ENCODE results near the gene LPAR2.

Gene LPAR2

GRCh38 chr19:19602136-19602712 is 25.8 kb downstream of the LPAR2 start:
- no peak for DNase-seq (ENCODE audit: extremely low read depth in 1 of 2, low read depth in 1 of 2)

DNA sequence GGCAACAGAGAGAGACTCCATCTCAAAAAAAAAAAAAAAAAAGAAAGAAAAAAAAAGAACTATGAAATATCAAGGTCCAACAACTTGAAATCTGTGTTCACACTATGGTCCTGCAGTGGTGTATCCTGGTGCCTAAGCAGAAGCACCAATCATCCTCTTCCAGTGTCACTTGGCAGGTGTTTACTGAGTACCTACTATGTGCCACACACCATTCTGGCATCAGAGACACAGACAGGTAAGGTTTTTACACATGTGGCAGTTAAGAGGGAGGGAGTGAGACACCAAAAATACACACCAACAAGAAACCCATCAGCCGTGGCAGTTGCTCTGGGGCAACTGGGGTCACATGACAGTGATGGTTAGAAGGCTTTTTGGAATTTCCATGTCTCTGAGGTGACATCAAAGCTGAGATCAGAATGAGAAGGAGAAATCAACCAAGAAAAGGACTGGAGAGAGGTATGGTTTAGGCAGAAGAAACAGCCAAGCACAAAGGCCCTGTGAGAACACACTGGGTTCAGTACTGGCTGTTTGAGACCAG is 27.2 kb downstream of the LPAR2 start:
- no peak for DNase-seq (ENCODE audit: extremely low read depth in 1 of 2, low read depth in 1 of 2)

DNA sequence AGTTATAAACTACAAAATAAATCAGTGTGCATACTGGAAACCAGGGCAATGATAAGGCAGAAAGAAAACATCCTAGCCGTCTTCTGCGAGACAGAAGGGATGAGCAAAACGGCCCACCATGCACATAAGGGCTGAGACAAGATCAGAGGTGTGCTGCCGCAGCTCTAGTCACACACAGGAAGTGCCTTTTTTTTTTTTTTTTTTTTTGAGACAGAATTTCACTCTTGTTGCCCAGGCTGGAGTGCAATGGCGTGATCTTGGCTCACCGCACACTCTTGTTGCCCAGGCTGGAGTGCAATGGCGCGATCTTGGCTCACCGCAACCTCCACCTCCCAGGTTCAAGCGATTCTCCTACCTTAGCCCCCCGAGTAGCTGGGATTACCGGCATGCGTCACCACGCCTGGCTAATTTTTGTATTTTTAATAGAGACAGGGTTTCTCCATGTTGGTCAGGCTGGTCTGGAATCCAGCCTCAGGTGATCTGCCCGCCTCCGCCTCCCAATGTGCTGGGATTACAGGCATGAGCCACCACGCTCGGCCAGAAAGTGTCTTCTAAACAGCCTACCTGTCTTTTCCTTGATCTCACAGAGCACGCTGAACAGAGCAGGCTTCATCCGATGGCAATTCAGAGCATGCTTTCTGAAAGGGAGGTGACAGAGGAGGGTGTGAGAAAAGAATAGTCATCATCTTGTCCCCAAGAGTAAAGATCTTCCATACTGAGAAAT is 29.1 kb downstream of the LPAR2 start:
- peak in 1 of 2 donors; percentile 53 for DNase-seq (ENCODE audit: extremely low read depth in 1 of 2, low read depth in 1 of 2)

GRCh38 chr19:19597809-19598306 is 30.2 kb downstream of the LPAR2 start:
- DNase-seq (ENCODE audit: extremely low read depth in 1 of 2, low read depth in 1 of 2), result peak in 1 of 2 donors; percentile 52

GRCh38 chr19:19595171-19595701 is 32.8 kb downstream of the LPAR2 start:
- DNase-seq (ENCODE audit: extremely low read depth in 1 of 2, low read depth in 1 of 2), result no peak

DNA sequence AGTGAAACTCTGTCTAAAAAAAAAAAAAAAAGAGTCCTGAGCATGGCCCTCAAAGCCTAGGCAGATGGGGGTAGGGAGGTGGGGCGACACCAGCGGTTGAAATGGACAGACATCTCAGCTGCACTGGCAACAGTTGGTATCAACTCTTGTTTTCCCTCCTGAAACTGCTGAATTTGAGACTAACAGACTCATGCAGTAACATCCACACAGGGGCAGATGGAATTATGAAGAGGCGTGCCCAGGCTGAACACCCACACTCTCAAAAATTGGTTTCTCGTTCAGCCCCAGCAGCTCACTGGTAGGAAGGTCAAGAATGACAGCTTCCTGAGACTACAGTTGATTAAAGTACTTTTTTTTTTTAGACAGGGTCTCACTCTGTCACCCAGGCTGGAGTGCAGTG is 33.6 kb downstream of the LPAR2 start:
- no peak for DNase-seq (ENCODE audit: extremely low read depth in 1 of 2, low read depth in 1 of 2)

DNA sequence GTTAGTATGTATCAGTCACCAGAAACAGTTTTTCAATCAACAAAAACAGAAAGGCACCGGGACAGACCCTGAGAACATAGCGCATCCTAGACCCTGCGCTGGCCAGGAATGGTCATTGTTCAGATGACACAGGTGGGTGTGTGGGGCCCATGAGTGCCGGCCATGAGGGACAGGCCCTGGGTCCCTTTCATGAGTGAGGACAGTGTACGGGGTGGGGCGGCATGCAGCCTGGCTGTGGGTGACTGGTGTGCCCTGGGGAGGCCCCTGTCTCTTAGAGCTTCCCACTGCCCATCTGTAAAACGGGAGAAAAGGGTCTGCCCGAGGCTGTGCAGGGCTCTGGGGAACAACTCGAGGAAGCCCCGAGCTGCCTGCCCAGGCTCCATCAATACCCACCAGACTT is 35.3 kb downstream of the LPAR2 start:
- DNase-seq (ENCODE audit: extremely low read depth in 1 of 2, low read depth in 1 of 2), result no peak

DNA sequence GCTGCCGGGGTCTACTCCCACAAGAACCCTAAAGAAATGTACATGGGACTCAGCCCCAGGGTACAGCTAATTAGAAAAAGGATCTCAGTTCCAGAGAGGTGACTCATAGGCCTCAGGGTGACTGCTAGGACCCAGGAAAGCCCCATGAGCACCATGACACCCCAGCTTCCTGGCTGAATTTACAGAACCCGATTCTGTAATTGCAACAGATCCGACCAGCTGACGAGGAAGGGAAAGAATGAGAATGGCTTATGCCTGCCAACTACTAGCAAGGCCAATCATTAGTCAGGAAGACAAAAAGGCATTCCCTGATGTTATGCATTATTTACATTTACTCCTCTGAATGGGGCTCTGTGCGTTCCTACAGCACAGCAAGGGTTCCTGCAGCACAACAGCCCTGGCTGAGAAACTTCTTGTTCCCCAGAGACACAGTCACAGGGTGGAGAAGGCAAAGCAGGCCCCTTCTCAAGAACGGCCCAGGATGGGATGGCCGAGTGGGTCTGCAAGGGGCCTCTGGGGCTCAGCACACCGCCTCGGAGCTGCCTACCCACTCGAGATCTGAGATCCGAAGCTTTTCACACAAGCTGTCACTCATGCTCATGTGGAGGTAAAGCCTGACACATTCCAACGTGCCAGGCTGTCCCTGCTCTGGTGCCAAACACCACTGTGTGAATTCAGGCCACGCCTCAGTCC is 36.7 kb downstream of the LPAR2 start:
- DNase-seq (ENCODE audit: extremely low read depth in 1 of 2, low read depth in 1 of 2), result peak in 1 of 2 donors; percentile 80

DNA sequence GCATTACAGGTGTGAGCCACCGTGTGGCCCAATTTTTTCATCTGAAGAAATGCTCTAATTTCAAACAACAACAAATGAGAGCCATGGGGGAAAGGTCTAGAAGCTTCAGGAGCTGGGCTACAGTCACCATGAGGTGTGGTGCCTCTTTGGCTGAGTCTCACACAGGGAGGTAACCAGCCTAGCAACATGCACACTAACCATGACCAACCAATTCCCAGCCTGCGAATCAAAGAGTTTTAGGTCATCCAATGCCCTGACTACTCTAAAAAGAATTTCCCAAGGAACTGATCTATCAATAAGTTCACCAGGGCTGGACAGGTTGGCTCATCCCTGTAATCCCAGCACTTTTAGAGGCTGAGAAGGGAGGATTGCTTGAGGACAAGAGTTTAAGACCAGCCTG is 39.5 kb downstream of the LPAR2 start:
- no peak for DNase-seq (ENCODE audit: extremely low read depth in 1 of 2, low read depth in 1 of 2)

- no peak for DNase-seq (ENCODE audit: extremely low read depth in 1 of 2, low read depth in 1 of 2)
These were observed 40.2 kb downstream of the LPAR2 start for GRCh38 chr19:19587771-19588170.

DNA sequence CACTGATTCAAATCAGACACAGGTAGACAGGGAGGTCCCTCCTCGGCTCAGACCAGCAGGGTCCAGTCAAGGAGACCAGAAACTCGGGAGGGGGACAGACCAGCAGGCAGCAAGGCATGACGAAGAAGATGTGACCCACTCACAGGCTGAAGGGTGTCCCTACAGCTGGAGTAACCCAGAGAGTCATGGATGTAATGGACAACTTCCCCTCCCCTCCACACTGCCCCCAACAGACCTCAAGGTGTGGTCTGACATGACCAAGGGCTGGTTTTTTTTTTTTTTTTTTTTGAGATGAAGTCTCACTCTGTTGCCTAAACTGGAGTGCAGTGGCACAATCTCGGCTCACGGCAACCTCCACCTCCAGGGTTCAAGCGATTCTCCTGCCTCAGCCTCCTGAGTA is 43.7 kb downstream of the LPAR2 start:
- no peak for DNase-seq (ENCODE audit: extremely low read depth in 1 of 2, low read depth in 1 of 2)

DNA sequence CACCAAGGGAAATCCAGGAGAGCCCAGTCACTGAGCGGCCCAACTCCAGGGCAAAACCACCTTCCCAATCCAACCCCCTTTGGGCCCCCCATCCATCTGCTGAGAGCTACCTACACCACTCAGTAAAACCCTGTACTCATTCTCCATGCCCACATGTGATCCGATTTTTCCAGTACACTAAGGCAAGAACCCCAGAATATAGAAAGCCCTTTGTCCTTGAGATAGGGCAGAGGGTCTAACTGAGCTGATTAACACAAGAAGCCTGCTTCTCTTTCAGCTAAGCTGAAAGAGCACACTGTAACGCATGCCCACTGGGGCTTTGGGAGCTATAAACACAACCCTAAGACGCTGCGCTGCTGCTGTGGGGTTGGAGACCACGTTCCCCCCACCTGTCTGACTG is 45.5 kb downstream of the LPAR2 start:
- DNase-seq (ENCODE audit: extremely low read depth in 1 of 2, low read depth in 1 of 2), result no peak

- no peak for DNase-seq (ENCODE audit: extremely low read depth in 1 of 2, low read depth in 1 of 2)
These were observed 46.6 kb downstream of the LPAR2 start for GRCh38 chr19:19581391-19581790.

DNA sequence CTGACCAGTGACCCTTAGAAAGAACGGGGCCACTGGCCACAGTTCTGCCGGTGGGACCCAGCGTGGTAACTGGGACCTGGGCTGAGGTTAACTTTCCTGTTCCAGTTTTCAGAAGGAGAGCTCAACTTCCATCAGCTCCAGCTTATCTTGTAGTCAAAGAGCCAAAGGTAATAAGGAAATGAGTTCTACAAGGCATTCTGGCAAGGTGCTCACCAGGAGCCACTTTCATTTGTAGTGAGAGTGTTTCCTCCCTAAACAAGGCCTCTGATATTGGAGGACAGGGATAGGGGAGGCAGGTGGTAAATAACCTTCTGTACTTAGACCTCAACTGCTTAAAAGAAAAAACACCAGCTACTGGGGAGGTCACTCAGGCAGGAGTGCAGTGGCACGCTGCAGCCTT is 47.6 kb downstream of the LPAR2 start:
- DNase-seq (ENCODE audit: extremely low read depth in 1 of 2, low read depth in 1 of 2), result no peak

GRCh38 chr19:19579533-19580361 is 48.3 kb downstream of the LPAR2 start:
- DNase-seq (ENCODE audit: extremely low read depth in 1 of 2, low read depth in 1 of 2), result no peak

DNA sequence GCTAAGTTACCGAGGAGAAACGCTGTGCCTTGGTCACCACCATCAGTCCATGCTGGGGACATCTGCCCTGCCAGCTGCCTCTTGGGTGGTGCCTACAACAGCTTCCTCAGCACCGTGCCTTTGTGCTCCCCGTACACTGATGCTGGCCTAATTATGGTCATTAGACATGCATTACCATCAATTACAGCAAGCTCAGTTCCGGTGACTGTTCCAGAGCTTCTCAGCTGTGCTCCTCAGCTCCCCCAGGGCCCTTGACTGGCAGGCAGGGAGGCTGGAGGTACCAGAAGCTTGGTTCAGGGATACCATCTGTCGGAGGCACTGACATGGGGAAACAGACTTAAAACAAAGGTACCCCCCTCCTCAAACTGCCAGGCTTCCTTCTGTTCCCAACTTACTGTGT is 49.8 kb downstream of the LPAR2 start:
- no peak for DNase-seq (ENCODE audit: extremely low read depth in 1 of 2, low read depth in 1 of 2)

DNA sequence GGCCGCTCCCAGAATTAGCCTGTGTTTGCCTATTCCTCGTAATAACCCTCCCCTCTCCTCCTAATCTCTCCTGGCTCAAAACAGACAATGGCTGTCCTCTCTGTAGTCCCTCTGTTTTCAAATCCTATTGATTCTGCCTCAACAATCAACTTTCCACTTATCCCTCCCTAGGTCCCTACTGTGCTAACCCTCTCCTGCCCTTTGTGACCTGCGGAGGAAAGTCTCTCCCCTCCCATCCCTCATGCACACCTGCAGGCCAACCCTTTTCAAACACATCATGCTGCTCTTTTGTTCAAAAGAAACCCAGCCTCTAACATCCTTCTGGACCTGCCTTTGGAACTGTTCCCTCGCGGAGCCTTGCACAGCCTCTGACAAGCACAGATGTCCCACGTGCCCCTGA is 52.6 kb downstream of the LPAR2 start:
- no peak for DNase-seq (ENCODE audit: extremely low read depth in 1 of 2, low read depth in 1 of 2)
